LHCN-M2 (cell line): ENCODE measurements around the gene LYPD3. TPM values are rescaled to one million over a fixed set of nuclear protein-coding genes. Genes with fewer than 3 reads are reported as not detected.
"Not testable (repeated sequence)": the region's sequence is repeated elsewhere in the genome, so short reads cannot be mapped to it uniquely, and the experiment has no call there.

ENCODE experiments used
- DNase-seq: peaks from one replicate; pipeline ENCODE4 v3.0.0-alpha.2; 2012; ENCODE audit warnings: low read depth
- polyA plus RNA-seq: library from polyadenylated mRNA; unstranded; fragments of >200 nt; gene quantifications from one replicate; pipeline ENCODE4 v1.2.1, GENCODE V29; 2012; ENCODE audit warnings: missing spikeins
- total RNA-seq: library from RNA; depleted of rRNA; stranded (reverse); fragments of >200 nt; gene quantifications from 2 replicates; pipeline ENCODE4 v1.2.3, GENCODE V29; 2014; rRNA removed

LYPD3 gene
- 0.17 TPM in 1 of 2 replicates, not detected in the other for total RNA-seq
- polyA plus RNA-seq: 0.67 TPM

DNA sequence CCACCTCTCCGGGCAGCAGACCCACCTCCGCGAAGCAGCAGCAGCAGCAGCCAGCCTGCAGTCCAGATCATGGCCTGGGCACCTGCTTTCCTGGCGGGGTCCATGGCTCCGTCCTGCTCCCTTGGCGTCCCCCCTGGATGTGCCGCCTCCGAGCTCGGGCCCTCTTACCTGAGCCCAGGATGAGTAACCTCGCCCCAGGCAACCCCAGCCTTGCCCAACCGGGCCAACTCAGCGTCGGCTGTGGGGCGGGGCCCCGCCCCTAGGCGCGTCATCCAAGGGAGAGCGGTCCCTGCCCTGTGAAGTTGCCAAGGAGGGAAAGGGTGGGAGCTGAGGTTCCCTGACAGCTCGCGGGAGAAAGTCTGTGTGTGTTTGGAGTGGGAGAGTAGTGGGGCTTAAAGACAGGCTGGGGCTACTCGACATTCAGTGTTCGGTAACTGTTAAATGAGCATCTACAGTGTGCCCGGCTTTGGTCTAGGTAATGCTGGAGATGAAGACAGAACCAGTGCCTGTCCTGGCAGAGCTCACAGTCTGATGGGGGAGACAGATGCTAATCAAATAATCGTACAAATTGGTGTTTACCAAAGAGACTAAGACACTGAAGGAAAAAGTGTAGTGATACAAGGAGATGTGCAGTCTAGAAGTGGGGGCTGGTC is at the start of gene LYPD3:
LYPD3 (minus strand) TSS at position 141 of the 653 bp plus-strand sequence; CDS start at position 104, 37 bp downstream.
- no peak for DNase-seq

DNA sequence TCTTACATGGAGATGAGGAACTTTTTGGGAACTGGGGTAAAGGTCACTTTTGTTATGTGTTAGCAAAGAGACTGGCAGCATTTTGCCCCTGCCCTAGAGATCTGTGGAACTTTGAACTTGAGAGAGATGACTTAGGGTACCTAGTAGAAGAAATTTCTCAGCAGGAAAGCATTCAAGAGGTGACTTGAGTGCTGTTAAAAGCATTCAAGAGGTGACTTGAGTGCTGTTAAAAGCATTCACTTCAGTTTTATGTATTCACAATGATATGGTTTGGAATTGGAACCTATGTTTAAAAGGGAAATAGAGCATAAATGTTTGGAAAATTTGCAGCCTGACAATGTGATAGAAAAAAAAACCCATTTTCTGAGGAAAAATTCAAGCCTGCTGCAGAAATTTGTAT is 47.0 kb upstream of the LYPD3 start:
- DNase-seq: not testable (repeated sequence)

DNA sequence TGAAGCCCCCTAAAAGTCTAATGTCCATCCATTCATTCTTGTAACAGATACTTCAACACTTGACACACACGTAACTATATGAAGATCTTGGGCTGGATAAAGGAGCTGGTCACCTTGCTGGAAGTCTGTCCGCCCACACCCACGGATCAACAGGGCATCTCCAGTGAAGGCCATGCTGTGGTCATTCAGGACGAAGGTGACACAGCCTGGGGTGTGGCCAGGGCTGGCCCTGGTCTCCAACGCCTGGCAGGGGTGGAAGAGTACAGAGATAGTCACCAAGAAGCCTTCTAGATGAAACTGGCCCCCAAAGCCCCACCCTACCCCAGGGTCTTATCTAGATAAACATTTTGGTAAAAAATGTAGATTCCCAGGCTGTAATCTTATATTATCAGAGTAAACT is 45.9 kb upstream of the LYPD3 start:
- no peak for DNase-seq

DNA sequence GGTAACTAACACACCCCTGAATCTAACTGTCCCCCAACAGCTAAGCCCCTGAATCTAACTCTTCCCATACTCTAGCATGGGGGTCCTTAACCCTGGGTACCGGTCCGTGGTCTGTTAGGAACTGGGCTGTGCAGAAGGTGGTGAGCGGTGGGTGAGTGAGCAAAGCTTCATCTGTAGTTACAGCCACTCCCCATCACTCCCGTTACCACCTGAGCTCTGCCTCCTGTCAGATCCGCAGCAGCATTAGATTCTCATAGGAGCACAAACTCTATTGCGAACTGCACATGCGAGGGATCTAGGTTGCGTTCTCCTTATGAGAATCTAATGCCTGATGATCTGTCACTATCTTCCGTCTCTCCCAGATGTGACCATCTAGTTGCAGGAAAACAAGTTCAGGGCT is 45.3 kb upstream of the LYPD3 start:
- DNase-seq: no peak

DNA sequence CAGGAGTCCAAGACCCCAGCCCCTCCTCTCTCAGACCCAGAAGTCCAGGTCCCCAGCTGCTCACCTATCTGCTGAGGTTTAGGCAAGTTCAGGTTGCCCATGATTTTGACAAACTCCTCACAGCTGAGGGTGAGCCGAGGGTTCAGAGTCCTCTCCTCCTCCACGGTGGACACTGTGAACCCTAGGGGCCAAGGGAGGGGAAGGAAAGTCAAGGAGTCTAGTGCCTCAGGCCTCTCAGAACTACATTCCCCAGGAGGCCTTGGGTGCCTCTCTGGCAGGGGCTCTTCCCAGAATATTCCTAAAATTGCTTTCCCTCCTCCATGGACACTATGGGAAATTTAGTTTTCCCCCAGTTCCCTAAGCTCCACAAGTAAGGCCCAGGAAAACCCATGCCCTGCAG is 42.5 kb upstream of the LYPD3 start:
- DNase-seq: no peak

DNA sequence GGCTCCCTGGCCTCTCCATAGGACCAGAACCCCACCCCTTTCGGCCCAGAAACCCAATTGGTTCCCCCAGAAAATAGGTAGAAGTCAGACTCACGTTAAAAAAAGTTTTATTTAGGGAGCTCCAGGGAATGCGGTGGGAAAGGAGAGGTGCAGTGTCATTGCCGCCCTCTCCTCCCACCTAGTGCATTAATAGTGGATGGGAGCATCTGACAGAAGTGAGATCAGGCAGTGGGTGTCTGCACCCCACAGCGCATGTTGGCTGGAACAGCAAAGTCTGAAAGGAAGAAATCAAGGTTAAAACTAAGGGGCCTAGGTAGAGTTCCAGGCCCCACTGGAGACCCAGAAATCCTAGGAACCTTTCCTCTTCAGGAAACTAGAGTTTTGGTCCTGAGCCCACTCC is 41.2 kb upstream of the LYPD3 start:
- DNase-seq: no peak

DNA sequence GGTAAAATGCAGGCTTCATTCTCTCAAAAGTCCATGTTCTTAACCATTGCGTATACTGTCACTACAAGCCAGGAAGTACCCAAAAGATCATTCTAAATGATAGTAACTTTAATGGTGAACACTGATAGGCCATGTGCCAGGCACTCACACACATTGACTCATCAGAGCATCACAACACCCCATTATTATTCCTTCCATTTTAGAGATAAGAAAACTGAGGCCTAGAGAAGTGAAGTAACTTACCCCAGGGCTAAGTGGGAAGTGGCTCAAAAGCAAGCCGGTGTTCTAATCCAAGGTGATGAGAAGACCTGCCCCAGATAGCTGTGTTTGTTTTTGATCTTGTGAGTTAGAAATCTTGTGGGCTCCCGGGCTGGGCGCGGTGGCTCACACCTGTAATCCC is 40.5 kb upstream of the LYPD3 start:
- no peak for DNase-seq

DNA sequence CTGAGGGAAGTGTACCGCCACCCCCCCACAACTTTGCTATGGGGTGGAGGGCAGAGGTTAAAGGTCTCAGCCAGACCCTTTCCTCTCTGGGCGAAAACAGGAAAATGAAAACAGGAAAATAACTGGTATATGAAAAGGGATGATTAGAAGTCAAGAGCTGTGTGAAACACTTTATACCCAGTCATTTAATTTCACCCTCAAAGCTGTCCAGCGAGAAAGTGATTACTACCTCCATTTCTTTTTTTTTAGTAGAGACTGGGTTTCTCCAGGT is 39.7 kb upstream of the LYPD3 start:
- DNase-seq: no peak

DNA sequence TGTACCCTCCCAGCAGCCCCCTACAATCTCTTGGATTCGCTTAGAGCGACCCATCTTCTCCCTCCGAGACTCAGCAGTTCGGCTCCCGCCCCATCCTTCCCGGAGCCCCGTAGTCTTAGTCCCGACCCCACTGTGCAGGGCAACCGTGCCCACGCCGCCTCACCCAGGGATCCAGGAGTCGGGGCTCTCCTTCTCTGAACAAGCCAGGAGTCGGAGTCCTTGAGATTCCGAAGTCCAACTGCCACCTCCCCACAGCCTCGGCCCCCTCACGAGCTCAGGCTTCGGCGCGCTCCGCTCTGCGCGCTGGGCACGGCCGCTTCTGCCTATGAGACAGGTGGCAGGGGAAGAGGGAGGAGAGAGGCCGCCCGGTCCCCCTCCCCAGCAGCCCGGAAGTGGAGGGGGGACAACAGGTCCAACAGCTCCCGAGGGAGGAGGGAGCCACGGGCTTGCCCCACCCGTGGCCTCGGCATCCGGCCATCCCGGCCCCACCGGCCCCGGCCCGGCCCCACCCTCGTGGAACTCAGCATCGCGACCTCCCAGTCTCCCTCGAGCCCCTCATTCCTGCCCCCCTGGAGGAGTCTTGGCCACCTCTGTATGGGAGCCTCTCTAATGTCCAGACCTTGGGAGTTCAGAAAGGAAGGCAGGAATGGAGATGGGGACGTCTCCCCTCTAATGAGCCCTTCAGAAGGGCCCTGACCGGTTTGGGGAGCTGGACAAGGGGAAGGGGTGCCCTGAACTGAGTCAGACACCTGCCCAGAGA is 39.2 kb upstream of the LYPD3 start, which contains the start of gene PHLDB3:
PHLDB3 (minus strand) TSS at position 321 of the 760 bp plus-strand sequence. CDS start 628 bp downstream, outside the sequence.
- peak; percentile 14 for DNase-seq

DNA sequence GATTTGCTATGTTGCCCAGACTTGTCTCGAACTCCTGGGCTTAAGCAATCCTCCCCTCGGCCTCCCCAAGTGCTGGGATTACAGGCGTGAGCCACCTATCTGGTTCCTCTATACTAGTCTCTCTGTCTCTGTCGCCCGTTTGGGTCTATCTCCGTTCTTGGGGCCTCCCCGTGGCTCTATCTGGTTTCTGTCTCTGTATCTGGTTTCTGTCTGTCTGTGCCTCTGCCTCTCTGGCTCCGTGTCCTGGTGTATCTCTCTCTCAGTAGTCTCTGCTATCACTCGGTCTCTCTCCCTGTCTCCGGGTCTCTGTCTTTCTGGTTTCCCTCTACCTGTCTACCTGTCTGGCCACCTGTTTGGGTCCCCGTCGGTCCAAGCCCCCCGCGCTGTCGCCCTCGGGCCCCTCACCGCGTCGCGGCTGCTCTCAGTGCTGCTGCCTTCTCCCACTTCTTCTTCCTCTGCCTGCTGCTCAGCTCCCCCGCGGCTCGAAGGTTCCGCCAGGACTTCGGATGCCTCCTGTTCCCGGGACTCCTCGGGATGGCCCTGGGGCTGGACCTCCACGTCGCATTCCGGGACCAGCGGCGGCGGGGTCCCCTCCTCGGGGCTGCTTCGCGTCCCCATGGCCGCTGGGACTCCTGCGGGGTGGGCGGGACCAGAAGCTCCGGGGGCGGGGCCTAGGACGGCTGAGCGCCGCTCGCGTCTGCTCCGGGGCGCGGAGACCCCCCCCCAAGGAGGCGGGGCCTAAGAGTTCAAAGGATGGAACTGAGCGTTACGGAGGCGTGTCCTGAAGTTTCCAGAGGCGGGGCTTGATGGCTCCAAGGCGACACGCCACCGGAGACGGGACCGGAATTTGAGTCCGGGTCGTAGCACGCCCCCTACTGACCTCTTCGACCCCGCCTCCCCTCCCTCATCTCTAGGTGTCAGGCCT is 38.4 kb upstream of the LYPD3 start:
- DNase-seq: peak; percentile 85

DNA sequence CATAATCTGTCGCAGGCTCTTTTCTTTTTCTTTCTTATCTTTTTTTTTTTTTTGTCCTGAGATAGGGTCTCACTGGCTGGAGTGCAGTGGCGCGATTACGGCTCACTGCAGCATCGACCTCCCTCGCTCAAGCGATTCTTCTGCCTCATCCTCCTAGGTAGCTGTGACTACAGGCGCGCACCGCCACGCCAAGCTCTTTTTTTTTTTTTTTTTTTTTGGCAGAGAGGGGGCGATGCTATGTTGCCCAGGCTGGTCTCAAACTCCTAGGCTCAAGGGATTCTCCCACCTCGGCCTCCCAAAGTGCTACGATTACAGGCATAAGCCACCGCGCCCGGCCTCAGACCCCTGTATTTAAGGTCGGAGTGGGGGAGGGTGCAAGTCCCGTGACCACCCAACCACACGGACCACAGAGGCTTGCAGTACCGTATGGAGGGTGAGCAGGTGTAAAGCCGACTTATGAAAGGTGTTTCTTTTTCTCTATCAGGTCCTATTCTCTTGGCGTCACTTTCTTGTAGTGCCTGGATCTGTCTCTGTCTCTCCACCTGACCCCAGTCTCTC is 37.1 kb upstream of the LYPD3 start:
- DNase-seq: no peak

DNA sequence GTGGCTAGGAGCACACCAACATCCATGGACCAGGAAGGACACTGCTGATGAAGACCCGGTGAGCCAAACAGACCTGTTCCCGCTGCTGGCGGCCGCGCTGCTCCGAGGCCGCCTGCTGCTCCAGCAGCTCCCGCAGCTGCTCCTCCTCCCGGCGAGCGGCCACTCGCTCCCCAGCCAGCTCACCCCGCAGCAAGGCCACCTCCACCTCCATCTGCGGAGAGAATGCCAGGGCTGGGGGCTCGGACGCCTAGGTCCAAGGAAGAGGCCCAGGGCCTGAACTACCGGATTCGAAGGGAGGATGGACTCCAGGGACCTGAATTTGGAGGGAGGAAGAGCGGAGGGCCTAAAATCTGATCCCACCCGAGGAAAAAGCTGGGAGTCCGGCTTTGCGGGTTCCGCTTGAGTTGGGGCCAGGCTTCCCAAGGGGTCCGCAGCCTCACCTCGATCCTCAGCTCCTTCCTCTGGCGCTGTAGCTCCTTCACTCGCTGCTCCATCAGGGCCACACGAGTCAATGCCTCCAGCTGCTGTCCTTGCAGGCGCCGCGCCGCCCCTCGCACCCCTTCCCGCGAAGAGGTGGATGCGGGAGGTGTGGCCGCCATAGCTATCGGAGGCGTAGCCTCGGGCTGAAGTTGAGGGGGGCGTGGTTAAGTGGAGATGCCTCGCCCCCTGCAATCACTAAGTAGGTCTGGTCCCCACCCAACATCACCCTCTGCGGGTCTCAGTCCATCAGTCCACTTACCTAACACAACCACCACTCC is 36.4 kb upstream of the LYPD3 start:
- no peak for DNase-seq

DNA sequence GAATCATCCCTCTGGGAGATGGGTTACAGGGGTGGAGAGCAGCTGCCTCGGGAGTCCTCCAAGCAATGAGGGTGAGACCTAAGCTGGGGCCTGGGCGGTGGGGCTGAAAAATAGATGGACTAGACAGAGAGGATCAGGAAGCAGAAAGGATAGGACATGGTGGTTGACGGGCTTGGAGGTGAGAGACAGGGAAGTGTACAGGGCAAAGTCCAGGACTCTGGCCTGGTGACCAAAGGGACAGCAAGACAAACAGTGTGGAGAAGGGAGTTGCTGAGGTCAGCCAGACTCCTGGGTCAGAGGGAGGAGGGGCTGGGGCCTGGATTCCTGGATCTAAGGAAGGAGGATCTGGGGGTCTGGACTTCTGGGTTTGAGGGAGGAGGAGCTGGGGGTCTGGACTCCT is 33.6 kb upstream of the LYPD3 start:
- DNase-seq: no peak

DNA sequence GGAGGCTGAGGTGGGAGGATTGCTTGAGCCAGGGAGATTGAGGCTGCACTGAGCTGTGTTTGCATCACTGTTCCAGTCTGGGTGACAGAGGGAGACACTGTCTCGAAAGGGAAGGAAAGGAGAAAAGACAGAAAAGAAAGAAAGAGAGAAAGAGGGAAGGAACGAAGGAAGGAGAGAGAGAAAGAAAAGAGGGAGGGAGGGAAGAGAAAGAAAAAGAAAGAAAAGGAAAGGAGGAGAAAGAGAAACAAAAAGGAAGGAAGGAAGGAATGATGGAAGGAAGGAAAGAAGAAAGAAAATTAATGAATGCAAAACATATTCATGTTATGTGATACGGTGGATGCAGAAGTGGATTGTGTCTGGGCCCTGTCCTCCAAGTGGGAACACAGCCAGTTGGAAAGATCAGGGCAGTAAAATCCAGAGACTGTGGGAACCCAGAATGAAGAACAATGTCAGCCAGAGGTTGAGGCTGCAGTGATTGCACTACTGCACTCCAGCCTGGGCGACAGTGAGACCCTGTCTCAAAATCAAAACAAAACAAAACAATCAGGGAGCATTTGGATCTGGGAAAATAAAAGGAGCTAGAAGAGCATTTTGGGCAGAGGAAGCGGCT is 32.9 kb upstream of the LYPD3 start:
- DNase-seq: no peak

DNA sequence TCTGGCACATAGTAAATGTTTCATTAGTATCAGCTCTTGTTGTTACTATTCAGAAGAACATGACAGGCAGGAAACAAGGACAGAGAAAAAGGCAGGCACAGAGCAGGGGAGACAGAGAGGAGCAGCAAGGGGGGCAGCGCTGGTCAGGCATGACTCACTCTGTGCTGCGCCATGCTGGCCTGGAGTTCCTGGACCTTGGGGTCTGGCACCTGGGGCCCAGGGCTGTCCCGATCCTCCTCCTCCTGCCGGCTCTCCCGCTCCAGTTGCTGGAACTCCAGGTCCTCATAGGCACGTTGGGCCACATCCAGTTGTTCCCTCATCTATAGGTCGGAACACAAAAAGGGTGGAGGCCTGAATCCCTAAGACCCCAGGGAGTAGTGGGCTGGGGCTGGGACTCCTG is 31.6 kb upstream of the LYPD3 start:
- DNase-seq: no peak

DNA sequence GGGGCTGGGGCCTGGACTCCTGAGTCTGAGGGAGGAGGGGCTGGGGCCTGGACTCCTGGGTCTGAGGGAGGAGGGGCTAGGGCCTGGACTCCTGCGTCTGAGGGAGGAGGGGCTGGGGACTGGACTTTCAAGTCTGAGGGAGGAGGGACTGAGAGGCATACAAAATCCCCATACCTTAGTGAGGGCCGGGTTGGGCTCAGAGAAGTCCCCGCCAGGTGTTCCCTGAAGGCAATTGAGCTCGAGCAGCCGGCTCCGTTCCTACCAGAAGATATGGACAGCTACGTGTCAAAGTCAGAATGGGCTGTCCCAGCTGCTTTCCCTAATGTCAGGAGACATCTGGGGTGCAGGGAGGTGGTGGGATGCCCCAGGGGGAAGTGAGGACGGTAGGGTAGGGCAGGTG is 29.7 kb upstream of the LYPD3 start:
- DNase-seq: no peak

DNA sequence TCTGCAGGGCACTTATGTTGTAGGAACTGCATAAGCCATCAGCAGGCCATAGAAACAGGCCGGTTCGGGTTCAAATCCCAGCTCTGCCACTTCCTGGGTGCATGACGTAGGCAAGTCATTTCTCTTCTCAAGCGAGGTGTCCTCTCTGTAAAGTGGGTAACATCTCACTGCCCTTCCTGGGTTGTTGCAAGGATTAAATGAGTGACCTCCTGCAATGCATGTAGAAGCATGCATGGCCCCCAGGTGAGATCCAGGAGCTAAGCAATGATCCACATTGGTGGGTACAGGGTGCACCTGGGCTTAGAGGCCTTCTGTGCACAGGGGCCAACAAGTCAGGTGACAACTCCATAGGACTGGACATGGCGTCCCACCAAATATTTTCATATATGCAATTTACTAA is 25.4 kb upstream of the LYPD3 start:
- DNase-seq: no peak

DNA sequence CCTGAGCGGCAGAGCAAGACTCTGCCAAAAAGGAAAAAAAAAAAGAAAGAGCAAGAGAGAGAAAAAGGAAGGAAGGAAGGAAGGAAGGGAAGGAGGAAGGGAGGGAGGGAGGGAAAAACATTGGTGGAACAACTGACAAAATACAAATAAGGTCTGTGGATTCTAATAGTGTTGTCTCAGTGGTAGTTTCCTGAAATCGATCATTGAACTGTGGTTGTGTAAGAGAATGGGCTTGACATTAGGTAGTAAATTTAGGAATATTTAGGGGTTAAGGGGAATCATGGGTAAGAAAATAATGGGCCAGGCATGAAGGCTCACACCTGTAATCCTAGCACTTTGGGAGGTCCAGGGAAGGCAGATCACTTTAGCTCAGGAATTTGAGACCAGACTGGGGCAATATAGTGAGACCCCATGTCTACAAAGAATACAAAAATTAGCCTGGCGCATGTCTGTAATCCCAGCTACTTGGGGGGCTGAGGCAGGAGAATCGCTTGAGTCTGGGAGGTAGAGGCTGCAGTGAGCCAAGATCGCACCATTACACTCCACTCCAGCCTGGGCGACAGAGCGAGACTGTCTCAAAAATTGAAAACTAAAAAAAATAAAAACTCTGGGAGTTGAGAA is 24.7 kb upstream of the LYPD3 start:
- DNase-seq: no peak

DNA sequence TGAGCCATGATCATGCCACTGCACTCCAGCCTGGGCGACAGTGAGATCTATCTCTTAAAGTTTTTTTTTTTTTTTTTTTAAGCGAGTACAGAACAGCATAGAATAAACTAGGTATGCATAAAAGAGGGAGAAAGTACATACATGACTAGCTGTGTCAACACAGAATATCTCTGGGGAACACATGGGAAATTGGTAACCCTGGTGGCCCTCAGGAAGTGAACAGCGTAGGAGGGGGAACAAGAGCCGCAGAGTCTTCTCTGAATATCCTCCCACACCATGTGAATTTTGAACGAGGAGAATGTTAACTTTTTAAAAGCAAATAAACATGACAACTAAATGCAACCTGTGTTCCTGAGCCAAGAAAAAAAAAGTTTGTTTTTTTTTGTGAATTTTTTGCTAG is 23.9 kb upstream of the LYPD3 start:
- DNase-seq: no peak

DNA sequence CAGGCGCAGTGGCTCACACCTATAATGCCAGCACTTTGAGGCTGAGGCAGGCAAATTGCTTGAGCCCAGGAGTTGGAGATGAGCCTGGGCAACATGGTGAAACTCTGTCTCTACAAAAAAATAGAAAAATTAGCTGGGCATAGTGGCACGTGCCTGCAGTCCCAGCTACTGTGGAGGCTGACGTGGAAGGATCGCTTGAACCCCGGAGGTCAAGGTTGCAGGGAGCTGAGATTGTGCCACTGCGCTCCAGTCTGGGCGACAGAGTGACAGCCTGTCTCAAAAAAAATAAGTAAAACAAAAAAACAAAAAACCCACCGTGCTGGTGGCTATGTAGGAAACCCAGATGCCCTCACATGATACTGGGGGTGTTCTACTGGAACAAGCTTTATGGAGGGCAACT is 22.8 kb upstream of the LYPD3 start:
- no peak for DNase-seq
